Measurements from ENCODE around the gene HOXC5. TPM values are rescaled to one million over a fixed set of nuclear protein-coding genes. Genes with fewer than 3 reads are reported as not detected.
A peak's percentile ranks its signal among the peaks of the same experiment; 100 is the strongest.

Gene HOXC5
- total RNA-seq, 1 experiment from 2014 or later: not detected

DNA sequence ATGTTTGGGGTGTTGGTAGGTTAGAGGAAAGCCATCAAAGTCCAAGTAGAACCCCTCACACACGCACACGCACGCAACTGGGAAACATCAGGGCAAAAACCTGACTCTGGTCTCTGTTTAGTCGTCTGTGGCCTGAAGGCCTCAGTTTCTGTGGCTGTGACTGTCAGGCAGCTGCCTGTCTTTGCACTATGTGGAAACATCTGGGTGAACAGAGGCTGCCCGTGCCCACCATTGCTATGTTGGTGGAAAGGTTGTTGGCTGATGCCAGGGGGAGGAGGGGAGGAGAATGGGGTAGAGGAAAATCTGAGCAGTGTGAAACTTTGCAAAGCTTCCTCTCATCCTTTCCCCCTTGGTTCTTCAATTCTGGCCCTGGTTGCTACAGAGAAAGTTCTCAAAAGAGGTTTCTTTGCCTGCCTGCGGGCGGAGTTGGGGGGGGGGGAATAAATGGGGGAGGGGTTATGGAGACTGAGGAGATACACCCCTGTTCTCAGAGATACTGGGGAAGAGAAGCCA is 40.4 kb upstream of the HOXC5 start:
- DNase-seq: no peak
- H3K9me3 ChIP-seq (replicated peaks): no peaks in the 10 kb centered on the region
- no peak overlapping the region for H3K4me3 ChIP-seq
- H3K4me1 ChIP-seq: no peaks in the 10 kb centered on the region
- H3K36me3 ChIP-seq: no peaks in the 10 kb centered on the region
- no peak overlapping the region for H3K27ac ChIP-seq
- H3K27me3 ChIP-seq: peaks cover 23% of the 10 kb centered on the region

DNA sequence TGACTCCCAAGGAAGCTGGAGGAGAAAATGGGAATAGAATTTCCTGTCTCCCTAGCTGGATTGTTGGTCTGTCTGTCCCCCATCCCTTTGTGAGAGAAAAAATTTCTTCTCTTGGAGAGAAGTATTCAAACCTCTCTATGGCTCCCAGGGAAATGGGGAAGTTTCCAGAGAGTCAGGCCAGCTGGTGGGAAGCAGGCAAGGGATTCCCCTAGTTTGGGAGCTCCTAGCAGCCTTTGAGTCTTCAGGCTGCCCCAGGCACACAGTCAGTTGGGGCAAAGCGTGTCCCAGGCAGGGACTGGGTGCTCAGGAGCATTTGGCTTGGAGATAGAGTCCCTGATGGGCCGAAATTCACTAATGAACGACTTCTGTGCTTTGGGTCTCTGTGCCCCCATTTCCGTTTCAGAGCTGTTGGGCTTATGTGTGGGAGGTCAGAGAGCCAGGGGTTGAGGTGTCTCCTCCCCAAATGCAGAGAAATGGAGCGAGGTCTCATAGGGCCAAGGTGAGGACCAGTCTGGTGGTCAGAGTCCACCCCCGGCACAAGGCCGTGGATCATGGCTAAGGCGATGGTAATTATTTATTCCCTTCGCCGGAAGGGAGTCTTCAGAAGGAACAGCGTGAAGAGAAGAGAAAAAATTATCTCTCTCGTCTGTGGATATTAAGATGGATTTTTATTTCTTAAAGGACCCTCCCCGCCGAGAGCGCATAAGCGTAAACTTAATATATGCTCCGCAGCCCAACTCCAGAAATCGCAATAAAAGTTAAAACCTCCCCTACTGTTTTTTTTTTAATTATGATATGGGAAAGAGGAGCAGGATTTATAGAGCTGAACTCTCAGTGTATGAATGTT is 39.5 kb upstream of the HOXC5 start:
- H3K4me1 ChIP-seq: no peaks in the 10 kb centered on the region
- H3K9me3 ChIP-seq (replicated peaks): no peaks in the 10 kb centered on the region
- H3K27me3 ChIP-seq: peaks cover 23% of the 10 kb centered on the region
- no peak for DNase-seq
- no peaks in the 10 kb centered on the region for H3K36me3 ChIP-seq
- no peak overlapping the region for H3K4me3 ChIP-seq
- H3K27ac ChIP-seq: no peak overlapping the region

DNA sequence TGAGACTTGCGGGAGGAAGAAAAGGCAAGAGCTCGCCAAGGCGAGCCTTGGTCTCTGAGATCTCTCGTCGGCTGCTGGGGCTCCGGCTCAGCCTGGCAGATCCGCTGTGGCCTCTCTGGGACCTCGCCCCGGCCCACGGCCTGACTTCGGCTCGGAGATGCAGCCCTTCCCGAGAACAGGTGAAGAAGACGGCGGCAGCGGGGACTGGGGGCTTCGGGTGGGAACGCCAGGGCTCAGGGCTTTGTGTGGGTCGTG is 38.9 kb upstream of the HOXC5 start:
- peaks cover 23% of the 10 kb centered on the region for H3K27me3 ChIP-seq
- no peaks in the 10 kb centered on the region for H3K9me3 ChIP-seq (replicated peaks)
- DNase-seq: no peak
- no peak overlapping the region for H3K4me3 ChIP-seq
- no peaks in the 10 kb centered on the region for H3K36me3 ChIP-seq
- H3K27ac ChIP-seq: no peak overlapping the region
- H3K4me1 ChIP-seq: no peaks in the 10 kb centered on the region

DNA sequence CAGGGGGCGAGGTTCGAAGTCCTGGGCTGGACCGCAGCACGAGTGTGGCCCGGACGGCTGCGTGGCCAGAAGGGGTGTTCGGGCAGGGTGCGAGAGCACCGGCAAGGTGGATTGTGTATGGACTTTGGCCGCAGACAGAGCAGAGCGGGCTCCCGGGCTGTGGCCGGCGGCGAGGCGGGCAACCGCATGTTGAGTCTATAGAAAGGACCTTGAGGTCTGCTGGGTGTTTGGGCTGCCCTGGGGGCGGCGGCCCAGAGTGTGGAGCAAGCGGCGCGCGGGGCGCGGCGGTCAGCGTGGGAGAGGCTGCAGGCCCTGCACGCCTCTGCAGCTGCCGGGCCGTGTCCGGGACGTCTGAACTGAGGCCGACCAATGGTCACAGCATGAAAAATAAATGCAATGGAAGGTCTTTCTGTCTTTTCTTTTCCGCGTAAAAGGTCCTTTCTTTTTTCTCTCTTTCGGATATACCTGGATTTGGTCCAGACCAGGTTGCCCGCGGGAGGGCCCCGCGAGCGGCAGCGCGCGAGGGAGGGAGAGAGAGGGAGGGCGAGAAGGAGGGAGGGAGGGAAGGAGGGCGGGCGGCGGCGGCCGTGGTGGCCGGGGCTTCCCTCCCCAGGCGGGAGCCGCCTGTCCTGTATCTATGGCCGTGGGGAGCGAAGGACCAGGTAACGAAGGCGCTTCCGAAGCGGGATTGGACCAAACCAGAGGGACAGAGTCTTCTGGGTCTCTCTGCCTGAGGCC is 38.4 kb upstream of the HOXC5 start:
- peaks cover 21% of the 10 kb centered on the region for H3K27me3 ChIP-seq
- H3K36me3 ChIP-seq: no peaks in the 10 kb centered on the region
- peak overlapping the region; percentile 62; the same call in 1 of the 2 replicates for H3K4me3 ChIP-seq
- no peaks in the 10 kb centered on the region for H3K9me3 ChIP-seq (replicated peaks)
- no peak for DNase-seq
- H3K4me1 ChIP-seq: no peaks in the 10 kb centered on the region
- no peak overlapping the region for H3K27ac ChIP-seq

DNA sequence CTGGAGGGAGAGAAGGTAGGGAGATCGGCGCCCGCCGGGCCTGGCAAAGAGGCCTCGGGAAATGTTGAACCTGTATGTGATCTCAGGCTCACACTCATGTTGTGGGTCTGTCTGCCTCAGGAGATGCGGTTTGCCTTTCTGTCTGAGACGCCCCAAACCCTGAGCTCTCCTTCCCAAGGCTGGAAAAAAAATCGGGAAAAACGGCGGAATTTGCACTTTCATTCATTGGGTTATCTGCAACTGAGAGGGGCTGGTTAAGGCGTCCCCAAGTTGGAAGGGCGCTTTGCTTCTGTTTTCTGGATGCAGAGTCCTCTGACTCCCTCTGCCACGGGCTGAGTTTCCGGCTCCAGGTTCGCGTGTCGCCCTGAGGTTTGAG is 37.9 kb upstream of the HOXC5 start:
- no peak for DNase-seq
- Histone ChIP-seq H3K9me3 (replicated peaks) (no peaks in the 10 kb centered on the region), H3K27ac (peak overlapping the region; percentile 80), H3K4me3 (peak overlapping the region; percentile 62), H3K27me3 (peaks cover 17% of the 10 kb centered on the region), H3K4me1 (no peaks in the 10 kb centered on the region), H3K36me3 (no peaks in the 10 kb centered on the region)

DNA sequence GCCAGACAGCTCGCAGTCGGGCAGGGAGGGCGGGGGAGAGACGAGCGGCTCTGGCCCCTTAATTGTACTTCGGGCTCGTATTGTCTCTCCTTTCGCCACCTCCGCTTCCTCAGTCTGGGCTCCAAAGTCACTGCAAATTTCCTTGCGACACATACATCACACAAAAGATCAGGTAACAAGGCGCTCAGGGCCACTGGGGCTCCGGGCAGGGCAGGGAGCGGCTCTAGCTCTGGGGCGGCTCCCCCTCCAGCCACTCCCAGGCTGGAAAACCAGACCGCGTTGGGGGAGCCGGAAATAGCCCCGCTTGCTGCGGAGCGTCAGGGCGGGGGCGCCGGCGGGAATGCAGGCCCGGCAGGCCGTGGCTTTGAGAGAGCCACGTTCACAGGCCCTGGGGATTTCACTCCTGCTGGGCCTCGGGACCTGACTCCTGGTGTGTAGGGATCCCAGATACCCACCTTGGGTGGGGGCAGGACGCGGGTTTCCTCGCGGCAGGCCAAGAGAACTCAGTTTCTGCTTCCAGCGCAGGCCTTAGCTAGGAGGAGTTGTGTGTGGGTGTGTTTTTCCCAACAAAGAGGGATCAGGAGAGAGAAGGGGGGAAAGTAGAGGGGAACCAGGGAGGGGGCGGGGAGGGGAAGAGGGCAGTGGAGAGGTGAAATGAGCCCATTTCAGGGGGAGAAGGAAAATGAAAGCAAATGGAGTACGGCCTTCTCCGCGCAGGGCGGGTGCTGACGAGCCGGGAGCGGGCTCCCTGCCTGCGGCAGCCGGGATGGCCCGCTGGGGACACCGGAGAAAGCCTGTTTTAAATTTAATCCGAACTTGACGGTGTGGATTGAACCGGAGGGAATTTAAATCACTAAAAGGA is 37.2 kb upstream of the HOXC5 start:
- peak overlapping the region; percentile 62 for H3K4me3 ChIP-seq

DNA sequence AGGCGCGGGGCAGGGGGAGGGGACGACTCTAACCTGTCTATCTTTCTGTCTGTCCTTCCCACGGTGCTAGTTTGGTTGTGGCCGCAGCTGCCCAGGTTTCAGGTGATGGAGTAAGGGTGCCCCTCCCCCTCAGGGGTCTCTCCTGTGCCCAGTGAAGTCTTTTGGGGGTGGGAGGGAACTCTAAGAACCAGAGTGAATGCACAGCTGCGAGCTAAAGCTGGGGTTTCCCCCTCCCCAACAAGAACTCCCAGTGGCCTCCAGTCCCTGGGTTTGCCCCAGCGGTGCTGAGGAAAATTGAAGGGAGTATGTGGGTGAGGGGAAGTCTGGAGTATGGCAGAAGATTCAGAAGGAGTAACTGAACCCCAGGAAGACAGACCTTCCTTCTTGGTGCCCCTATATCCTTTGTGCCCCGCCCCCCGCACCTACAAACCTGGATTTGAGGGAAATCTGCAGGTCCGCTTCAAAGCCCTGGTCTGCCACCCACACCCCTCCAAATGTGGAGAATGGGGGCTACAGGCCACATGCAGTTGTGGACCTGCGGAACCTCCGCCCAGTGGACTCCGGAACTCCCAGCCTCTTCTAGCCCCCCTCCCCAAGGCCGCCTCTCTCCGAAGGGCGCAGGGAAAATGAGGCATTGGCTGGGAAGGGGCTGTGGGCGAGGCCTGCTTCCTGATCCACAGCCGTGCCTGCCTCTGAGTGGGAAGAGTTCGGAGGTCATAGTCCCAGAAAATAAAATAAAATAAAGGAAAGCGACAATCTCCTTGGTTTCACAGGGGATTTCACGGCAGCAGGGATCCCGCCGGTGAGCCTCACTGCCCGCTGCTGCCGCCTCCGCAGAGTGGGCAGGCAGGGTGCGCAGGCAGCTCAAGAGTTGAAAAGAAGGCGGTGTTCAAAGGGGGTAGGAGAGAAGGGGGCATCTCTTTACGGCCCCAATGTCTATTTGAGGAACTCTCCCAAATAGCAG is 36.3 kb upstream of the HOXC5 start:
- no peak for DNase-seq
- Histone ChIP-seq H3K27me3 (peaks cover 6% of the 10 kb centered on the region; the same call in 1 of the 2 replicates), H3K4me3 (peak overlapping the region; percentile 62), H3K27ac (peak overlapping the region; percentile 80; the same call in 1 of the 2 replicates), H3K36me3 (no peaks in the 10 kb centered on the region), H3K4me1 (no peaks in the 10 kb centered on the region), H3K9me3 (replicated peaks) (no peaks in the 10 kb centered on the region)

More for the DNA sequence above, 37.2 kb upstream of the HOXC5 start:
- no peaks in the 10 kb centered on the region for H3K4me1 ChIP-seq
- peaks cover 14% of the 10 kb centered on the region for H3K27me3 ChIP-seq
- no peaks in the 10 kb centered on the region for H3K9me3 ChIP-seq (replicated peaks)
- H3K27ac ChIP-seq: peak overlapping the region; percentile 80
- DNase-seq: peak; percentile 81
- no peaks in the 10 kb centered on the region for H3K36me3 ChIP-seq

DNA sequence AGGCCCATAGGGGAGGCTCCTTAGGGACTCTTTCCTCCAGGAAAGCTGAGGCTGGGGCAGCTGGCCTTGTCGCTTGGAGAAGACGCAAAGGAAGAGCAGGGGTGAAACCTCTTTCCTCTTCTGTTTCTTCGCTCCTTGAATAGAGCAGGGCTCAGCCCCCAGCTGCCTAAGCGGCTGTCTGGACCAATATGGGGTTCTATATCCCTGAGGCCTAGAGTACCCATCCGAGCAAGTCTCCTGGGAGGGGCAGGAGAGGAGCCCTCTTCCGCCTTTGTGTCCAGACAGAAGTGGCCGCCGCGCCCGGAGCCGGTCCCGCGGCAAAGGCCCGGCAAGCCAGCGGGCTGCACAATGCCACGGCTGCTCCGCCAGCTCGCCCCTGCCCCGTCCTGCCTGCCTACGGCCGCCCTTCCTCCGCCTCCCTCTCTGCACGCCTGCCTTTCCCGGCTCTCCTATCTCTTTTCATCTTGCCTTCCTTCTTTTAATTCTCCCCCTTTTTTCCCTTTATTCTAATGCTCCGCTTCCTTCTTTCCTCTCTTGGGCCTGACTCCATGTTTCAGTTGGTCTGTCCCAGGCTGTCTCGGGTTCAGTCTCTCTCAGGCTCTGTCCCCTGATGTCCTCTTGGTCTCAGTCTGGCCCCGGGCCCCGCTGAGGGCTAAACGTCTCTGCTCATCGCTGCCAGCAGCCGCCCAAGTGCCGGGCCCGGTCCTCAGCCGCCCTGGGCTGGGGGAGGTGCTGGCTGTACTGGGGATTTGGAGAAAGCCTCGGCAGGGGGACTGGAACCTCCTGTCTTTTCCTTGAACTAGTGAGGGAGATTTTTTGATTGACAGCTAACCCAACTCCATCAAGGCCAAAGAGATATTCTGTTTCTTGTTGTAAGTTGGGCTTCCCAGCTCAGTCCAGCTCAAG is 35.4 kb upstream of the HOXC5 start:
- Histone ChIP-seq H3K4me1 (no peaks in the 10 kb centered on the region), H3K36me3 (no peaks in the 10 kb centered on the region), H3K4me3 (no peak overlapping the region), H3K27me3 (no peaks in the 10 kb centered on the region; the same call in 1 of the 2 replicates), H3K9me3 (replicated peaks) (no peaks in the 10 kb centered on the region), H3K27ac (no peak overlapping the region)
- DNase-seq: no peak

DNA sequence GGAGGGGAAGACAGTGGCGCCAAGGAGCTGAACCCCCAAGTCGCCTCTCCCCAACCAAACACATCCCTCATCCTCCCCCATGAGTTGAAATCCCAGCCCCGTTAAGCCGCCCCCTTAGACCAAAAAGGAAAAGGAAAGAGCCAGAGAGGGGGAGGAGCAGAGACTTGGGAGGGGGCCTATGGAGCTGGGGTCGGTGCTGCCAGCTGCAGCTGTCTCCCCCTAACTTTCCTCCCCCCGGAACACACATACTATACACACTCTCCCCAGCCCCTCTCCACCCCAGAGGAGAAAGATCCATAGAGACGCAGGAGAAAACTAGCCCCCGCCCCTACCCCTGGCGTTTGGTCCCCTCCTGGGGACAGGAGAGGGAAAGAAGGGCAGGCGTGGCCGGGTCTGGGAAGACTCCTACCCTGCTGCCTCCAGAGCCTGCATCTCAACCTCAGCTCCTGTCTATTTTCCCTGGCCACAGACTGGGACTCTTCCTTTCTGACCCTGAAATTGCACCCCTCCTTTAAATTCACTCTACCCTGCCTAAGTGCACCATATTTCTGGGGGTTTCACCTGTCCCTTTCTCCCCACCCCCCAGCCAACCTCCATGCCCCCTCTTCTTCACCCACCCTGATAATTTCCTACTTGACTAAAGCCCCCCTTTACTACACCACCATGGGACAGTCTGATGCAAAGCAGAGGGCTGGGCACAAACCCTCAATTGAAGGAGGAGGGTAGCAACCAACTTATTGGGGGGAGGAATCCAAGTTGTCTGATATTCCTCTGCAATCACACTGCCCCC is 34.5 kb upstream of the HOXC5 start:
- H3K9me3 ChIP-seq (replicated peaks): no peaks in the 10 kb centered on the region
- H3K4me1 ChIP-seq: no peaks in the 10 kb centered on the region
- no peak overlapping the region for H3K4me3 ChIP-seq
- H3K27ac ChIP-seq: no peak overlapping the region
- no peaks in the 10 kb centered on the region for H3K36me3 ChIP-seq
- H3K27me3 ChIP-seq: no peaks in the 10 kb centered on the region
- DNase-seq: no peak

DNA sequence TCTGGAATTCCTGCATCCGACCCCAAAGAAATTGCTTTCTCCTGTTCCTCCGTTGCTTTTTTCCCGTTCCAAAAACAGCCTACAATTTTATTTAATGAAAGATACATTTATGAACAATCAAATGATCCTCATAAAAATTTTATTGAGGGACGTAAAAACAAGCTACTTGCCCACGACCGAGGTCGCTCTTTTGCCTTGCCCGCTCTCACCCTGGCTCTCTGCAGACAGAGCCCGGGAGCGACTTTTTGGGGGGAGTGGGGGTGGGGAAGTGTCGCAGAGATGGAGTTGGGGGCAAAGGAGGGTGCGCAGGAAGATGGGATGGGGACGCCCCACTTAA is 34.0 kb upstream of the HOXC5 start:
- H3K9me3 ChIP-seq (replicated peaks): no peaks in the 10 kb centered on the region
- no peaks in the 10 kb centered on the region for H3K27me3 ChIP-seq
- no peaks in the 10 kb centered on the region for H3K4me1 ChIP-seq
- no peaks in the 10 kb centered on the region for H3K36me3 ChIP-seq
- no peak overlapping the region for H3K4me3 ChIP-seq
- H3K27ac ChIP-seq: no peak overlapping the region
- DNase-seq: no peak

DNA sequence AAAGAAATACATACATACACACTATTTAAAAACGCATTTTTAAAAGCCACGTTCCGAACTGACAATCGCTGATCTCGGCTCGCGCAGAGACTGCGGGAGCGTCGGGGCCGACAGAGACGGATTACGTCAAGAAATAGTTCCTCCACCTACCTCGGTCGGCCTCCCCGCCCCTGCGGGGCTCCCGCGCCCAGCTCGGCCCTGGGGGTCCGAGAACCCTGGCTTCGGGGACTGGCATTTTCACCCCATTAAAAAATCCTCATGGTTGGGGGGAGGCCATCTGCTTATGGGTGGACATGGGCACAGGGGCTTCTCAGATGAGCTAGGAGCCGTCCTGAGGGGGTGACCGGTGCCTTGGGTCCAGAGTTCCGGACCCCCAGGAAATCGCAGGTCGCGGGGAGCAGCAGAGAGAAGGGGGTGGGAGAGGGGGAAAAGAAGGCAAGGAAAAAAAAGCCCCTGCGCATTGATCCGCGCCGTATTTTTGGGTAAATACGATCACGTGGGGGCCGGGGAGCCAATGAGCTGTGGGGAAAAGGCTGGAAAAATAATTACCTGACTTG is 33.2 kb upstream of the HOXC5 start:
- Histone ChIP-seq H3K27ac (peak overlapping the region; percentile 62), H3K27me3 (no peaks in the 10 kb centered on the region), H3K36me3 (no peaks in the 10 kb centered on the region), H3K9me3 (replicated peaks) (no peaks in the 10 kb centered on the region), H3K4me3 (peak overlapping the region; percentile 73), H3K4me1 (no peaks in the 10 kb centered on the region)
- DNase-seq: peak; percentile 75 to 79

Data from SJCRH30 (cell line).